Stimulated activated CD8-positive, alpha-beta memory T cell treated with anti-CD3 and anti-CD28 coated beads, Interleukin-7, amount 100 ng/mL, for 1 hour (primary cell): Measurements from ENCODE around the gene ZNF408.
"Not testable (repeated sequence)": the region's sequence is repeated elsewhere in the genome, so short reads cannot be mapped to it uniquely, and the experiment has no call there.

Experiments used
- DNase-seq, 2 donors: peaks; one replicate each; pipeline ENCODE4 v3.0.0-alpha.2; 2020; ENCODE audit warnings: low read depth in 2 of 2

Gene ZNF408

DNA sequence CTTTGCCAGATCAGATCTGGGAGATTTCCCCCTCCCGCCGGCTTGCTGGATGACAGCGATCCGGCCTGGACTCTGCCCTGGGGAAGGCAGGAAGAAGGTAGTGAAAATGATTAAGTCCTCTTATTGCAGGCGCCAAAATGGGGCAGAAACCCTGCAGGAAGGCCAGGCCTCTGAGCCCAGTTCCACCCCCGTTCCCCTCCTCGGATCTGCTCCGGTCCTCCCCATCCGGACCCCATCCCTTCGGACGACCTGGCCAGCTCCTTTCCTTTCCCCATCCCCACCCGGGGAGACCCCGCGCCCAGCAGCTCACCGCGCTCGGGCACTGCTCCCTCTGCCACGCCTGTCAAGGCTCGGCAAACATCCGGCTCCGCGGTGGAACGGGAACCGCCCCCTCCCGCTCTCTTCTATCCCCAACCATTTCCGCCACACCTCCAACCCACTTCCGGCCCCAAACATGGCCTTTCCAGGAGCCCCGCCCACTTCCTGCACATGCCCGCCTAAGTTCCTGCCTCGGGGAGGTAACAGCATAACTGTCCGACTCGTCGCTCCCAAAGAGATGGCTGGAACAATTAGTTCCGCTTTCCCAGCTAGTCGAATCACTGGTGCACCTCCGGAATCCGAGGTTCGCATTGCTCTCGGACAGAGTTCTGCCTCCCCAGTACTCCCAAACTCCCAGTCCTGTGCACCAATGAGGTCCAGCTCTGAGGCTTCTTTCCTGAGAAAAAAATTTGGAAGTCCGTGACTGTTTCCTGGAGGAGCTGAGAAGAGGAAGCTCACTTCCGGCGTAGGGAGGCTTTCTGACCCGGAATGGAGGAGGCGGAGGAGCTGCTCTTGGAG, at the start of gene ZNF408, which contains the start of gene ARHGAP1:
Gene ZNF408, plus strand, starts transcription at position 791 of the 837 bp plus-strand sequence. Its CDS starts 17 bp downstream, at position 808.
Gene ARHGAP1, minus strand, starts transcription at position 379 of the 837 bp plus-strand sequence. CDS start 4,512 bp downstream, outside the sequence.
- peak; percentile 98 for DNase-seq

DNA sequence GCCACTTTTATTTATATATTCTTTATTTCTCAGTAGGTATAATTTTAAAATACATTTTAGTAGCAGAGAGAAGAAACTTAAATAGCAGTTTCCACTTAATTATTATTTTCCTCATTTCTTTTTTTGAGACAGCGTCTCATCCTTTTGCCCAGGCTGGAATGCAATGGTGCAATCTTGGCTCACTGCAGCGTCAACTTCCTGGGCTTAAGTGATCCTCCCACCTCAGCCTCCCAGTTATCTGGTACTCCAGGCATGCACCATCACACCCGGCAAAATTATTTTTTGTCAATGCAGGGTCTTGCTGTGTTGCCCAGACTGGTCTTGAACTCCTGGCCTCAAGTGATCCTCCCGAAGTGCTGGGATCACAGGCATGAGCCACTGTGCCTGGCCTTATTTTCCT, 45.2 kb upstream of the ZNF408 start:
- no peak for DNase-seq

GRCh38 chr11:46657186-46657585, 43.6 kb upstream of the ZNF408 start:
- no peak for DNase-seq

GRCh38 chr11:46658259-46658658, 42.6 kb upstream of the ZNF408 start:
- DNase-seq = no peak

DNA sequence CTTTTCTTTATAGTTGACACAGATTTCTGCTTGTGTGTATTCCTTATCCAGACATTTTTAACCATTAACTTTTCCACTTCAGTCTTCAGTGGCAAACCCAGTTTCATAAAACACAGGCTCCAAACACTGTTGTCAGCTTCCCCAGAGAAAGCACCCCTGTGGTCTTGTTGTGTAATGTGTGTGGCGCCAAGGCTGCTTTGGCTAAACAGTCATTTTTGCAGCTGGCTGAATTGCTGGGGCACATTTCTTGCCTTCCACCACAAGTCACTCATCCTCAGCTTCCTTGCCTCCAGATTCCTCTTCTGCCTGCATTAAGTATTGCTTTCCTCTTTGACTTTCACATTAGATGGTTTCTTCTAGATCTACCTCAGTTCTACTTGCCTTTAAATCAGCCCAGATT, 40.9 kb upstream of the ZNF408 start:
- no peak for DNase-seq

DNA sequence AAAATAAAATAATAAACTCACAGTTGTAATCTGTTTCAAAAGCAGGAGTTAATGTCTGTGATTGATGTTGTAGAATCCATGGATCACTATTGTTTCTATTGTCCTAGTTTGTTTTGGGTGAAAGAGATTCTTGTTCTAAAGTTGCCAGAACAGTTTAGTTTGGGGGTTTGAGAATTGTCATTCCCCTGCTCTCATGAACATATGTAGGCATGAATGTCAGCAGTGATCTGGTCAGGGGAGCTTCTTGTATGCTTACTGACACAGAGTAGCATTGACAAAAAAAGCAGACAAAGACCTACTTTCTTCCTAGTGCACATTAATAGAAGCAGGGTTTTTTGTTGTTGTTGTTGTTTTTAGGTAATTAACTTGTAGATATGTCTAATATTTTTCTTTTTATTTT, 39.0 kb upstream of the ZNF408 start:
- no peak for DNase-seq

DNA sequence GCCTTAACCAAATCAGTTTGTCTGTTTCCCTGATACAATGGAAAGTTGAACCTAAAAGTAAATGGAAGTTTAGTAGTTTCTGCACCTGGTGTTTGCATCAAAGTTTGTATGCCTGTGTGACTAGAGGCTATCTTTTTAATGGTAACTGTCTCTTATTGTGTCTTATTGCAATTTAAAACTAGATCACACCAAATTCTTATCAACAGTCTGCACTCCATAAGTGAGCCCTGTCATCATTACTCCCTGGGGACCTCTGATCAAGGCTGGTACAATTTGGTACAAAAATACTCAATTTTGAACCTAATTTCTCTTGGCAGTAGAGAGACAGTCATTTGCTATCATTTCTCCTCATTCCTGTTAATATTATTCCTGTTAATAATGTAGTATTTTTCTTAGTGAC, 38.5 kb upstream of the ZNF408 start:
- DNase-seq = no peak

DNA sequence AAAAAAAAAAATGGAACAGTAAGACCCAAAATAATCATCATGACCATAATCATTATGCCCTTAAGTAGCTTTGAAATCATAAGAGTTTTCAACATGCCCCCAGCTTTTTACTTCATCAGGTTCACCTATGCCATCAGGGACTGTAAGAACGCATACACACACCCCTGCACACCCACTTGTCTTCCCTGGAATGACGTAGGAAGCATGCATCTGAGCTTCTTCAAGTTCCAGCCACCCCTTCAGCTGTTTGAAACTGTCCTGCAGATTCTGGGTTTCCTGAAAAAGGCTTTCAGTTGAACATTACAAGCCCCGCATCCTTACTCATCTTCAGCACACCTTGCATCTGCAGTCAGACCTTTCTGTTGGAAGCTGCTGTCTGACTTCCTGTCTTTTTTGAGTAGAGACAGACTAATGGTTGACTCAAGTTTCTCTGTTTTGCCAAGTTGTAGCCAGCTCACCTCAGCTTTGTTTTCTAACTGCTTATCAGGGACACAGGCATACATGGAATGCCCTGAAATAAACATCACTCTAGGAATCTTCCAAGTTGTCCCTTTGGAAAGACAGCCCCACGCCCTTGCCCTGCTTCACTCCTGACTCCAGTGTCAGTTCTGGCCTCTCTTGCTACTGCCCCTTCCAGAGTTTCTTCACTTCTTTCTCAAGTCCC, 37.4 kb upstream of the ZNF408 start:
- DNase-seq = no peak

- no peak for DNase-seq
Measured at GRCh38 chr11:46664612-46665011, 36.2 kb upstream of the ZNF408 start.

DNA sequence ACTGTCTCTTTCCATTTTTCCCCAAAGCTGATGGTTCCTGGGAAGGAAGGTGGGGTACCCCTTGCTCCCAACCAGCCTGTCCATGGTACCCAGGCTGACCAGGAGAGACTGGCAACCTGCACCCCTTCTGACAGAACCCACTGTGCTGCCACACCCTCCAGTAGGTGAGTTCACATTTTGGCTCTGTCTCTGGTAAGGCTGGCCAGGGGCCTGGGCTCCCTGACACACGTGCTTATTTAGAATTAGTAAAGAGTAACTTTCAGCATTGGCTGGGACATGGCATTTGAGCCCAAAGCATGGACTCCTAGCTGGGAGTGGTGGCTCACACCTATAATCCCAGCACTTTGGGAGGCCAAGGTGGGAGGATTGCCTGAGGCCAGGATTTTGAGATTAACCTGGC, 35.5 kb upstream of the ZNF408 start:
- no peak for DNase-seq

DNA sequence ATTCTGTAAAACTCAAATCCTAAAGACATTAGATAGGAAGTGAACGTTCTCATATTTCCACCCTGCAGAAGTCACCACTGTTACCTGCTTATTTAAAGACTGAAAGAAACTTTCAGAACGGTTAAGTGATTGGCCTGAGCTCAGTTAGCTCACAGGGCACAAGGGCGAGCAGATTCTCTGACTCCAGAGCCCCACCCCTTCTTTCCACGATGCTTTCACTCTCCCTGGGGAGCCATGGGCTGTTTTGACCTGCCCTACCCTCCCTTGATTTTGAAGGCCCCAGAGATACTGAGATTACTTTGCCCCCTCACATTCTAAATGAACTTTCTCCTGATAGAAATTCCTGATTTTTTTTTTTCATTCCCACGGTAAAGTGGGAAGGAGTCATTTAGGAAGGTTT, 34.3 kb upstream of the ZNF408 start:
- no peak for DNase-seq

DNA sequence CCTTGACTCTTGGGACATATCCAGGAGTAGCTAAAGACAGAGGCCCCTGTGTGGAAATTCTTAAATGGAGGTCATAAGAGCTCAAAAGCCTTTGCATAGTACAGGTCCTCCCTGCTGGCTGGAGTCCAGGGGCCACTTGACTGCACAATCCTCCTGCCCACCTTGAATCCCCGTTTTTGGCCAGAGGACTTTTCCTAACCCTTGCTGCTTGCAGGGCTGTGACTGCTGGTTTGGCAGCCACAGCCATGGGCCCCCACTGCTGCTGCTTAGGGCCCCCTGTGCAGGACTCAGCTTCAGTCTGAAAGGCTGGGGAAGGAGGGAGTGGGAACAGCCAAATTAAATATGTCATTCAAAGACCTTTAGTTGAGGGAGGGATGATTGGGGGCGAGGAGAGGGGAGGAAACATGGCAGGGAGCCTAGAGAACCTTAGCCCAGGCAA, 33.8 kb upstream of the ZNF408 start:
- no peak for DNase-seq

GRCh38 chr11:46668480-46669085, 32.2 kb upstream of the ZNF408 start:
- no peak for DNase-seq

- DNase-seq = no peak
Measured at GRCh38 chr11:46669711-46670139, 31.1 kb upstream of the ZNF408 start.

DNA sequence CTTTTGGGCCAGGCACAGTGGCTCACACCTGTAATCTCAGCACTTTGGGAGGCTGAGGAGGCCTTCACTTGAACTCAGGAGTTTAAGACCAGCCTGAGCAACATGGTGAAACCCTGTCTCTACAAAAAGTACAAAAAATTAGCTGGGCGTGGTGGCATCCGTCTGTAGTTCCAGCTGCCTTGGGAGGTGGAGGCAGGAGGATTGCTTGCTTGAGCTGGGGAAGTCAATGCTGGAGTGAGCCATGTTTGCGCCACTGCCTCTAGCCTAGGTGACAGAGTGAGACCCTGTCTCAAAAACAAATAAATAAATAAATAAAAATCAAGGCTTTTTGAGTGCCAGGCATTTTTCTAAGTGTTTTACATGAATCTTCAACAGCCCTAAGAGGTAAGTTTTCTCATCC, 30.3 kb upstream of the ZNF408 start:
- not testable (repeated sequence) for DNase-seq

DNA sequence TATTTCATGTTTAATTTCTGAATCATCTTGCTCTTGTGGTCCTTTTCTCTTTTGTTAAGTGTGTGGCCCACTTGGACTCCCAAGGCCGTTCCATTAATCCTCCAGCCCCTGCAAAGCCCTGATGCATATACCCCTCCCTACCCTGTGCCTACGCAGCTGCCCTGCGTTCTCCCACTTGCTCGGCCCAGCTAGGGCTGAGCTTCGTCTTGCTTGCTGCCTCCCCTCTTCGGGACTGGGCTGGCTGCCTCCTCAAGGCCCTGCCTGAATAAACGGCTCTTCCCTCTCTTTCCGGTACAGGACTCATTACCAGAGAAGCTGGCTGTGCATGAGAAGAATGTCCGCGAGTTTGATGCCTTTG, 28.9 kb upstream of the ZNF408 start:
- DNase-seq = no peak

- DNase-seq = no peak
Measured at GRCh38 chr11:46672381-46672839, 28.4 kb upstream of the ZNF408 start.

GRCh38 chr11:46673713-46674462, 26.9 kb upstream of the ZNF408 start:
- DNase-seq = no peak

DNA sequence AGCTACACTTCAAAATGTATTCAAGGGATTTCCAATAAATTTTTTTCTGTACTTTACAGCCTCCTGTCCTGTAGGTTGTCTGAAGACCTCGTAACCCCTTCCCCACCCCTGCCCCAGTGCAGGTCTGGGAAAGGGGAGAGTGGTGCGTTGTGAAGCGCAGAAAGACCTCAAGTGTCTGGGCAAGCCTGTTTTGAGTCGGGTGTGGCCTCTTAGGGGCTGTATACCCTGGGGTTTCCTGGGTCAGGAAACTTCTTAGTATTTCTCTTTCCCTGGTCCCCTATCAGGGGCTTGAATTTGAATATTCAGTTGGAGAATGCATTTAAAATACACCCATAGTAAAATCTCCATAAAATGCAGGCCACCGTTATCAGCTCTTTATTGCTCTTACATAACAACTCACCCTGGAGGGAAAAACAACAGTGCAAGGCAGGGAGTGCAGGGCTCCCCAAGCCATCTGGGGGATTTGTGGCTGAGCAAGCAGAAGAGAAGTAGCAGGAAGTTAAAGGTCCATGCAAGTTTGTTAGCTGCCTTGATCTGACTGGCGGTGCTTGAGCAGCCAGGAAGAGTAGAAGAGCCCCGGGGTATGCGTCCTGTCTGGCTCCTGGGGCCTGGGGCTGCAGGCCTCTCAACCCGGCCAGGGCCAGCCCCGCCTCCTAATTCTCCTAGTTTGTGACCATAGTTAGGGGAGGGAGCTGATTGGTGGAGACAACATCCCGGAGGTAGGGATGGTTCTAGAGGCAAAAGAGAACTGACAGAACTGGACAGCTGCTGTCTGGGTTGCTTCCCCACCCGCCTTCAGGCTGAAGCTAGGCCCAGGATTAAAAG, 26.2 kb upstream of the ZNF408 start:
- no peak for DNase-seq

GRCh38 chr11:46675288-46675851, 25.5 kb upstream of the ZNF408 start:
- no peak for DNase-seq

DNA sequence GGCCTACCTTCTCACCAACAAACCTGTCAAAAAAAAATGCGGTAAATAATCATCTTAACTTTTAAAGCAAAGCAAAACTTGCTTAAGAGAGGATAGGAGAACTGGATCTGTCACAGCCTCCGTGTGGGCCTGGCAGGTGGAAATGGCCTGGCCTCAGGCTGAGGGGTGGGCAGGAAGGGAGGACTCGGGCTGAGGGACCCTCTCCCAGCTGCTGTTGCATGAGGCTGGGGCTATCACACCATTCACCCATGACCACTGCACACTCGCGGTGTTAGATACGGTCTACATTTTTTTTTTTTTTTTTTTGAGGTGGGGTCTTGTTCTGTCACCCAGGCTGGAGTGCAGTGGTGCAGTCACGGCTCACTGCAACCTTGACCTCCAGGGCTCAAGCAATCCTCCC, 24.9 kb upstream of the ZNF408 start:
- DNase-seq = no peak
